Fibroblast of lung (primary cell): ENCODE results near the gene MYOCD.

Source experiments
- EZH2 ChIP-seq: IDR thresholded peaks from 2 replicates; pipeline ENCODE4 v1.5.1; 2012; ENCODE audit warnings: low read length, control low read depth, mild to moderate bottlenecking; ENCODE audit errors: missing control alignments
- TF ChIP-seq, protein P1 (sequence below), 2 donors: IDR thresholded peaks in 1 of 2; conservative IDR thresholded peaks in 1 of 2; 1 replicate in 1 of 2; 2 replicates in 1 of 2; pipeline ENCODE4 v1.5.1; 2011 to 2012; ENCODE audit warnings: low read length in 2 of 2, control low read depth in 1 of 2, inconsistent platforms in 1 of 2, low read depth in 1 of 2, mild to moderate bottlenecking in 1 of 2

DNA sequence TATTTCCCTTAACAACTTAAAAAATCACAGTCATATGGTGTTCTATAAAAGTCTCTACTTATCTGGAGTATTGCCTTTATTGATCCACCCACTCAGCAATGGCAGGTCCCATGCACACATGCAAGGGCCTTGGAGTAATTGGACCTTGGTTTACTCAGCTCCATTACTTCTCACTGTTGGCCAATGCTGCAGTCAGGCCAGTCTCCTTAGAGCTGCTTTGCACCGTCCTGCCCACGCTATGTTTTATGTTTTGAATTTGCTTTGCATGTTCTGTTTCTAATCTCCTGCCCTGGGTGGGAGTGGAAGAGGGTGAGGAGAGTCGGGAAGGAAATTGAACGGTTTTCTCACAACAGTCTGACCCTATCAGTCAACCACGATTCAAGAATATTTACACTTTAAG, 147.2 kb downstream of the MYOCD start:
- TF ChIP-seq, protein P1, sequence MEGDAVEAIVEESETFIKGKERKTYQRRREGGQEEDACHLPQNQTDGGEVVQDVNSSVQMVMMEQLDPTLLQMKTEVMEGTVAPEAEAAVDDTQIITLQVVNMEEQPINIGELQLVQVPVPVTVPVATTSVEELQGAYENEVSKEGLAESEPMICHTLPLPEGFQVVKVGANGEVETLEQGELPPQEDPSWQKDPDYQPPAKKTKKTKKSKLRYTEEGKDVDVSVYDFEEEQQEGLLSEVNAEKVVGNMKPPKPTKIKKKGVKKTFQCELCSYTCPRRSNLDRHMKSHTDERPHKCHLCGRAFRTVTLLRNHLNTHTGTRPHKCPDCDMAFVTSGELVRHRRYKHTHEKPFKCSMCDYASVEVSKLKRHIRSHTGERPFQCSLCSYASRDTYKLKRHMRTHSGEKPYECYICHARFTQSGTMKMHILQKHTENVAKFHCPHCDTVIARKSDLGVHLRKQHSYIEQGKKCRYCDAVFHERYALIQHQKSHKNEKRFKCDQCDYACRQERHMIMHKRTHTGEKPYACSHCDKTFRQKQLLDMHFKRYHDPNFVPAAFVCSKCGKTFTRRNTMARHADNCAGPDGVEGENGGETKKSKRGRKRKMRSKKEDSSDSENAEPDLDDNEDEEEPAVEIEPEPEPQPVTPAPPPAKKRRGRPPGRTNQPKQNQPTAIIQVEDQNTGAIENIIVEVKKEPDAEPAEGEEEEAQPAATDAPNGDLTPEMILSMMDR (conservative IDR thresholded peaks at IDR 0.05 in 1 of 2, IDR thresholded peaks at IDR 0.05 in 1 of 2; ENCODE audit: low read depth in 1 of 2, low read length in 2 of 2) = no peak
- TF ChIP-seq EZH2 = no peak
